NCI-H526 treated with DMSO at 0.1 percent for 48 hours (cell line): ENCODE results near the gene SHISA2.

ENCODE experiments used
- DNase-seq: peaks from one replicate; lab custom pipeline; 2025; lab: John Stamatoyannopoulos, UW

Gene SHISA2

DNA sequence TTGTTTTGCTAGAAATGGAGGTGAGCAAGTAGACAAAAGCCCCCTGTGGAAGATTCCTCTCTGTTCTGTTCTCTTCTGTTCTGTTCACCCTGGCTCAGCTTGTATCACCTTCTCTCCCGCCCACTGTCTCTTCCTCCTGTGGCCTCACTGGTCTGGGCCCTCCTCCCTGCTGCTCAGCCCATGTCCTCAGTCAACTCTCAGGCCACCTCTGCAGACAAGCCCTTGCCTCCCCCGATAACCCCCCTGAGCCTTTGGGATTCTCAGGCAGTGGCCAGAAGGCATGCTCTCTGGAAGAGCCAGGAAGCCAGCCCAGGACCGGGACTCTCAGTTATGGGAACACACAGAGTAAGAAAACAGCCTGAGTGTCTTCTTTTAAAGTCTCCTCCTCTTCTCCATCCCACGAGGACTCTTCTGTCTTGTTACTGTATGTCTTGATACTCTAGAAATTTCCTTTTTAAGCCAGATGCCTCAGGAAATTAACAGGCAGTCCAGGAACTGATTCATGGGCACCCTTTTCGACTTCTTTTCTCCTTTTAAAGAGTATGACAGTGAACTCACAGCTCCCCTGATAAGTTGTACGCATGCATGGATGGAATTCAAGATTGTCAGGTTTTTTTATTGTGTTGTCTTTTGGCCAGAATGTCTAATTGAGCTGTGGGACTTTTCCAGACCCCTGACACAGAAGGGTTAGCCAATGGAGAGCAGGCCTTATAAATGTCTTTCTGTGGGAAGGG lies 33.7 kb downstream of the SHISA2 start:
- no peak for DNase-seq

DNA sequence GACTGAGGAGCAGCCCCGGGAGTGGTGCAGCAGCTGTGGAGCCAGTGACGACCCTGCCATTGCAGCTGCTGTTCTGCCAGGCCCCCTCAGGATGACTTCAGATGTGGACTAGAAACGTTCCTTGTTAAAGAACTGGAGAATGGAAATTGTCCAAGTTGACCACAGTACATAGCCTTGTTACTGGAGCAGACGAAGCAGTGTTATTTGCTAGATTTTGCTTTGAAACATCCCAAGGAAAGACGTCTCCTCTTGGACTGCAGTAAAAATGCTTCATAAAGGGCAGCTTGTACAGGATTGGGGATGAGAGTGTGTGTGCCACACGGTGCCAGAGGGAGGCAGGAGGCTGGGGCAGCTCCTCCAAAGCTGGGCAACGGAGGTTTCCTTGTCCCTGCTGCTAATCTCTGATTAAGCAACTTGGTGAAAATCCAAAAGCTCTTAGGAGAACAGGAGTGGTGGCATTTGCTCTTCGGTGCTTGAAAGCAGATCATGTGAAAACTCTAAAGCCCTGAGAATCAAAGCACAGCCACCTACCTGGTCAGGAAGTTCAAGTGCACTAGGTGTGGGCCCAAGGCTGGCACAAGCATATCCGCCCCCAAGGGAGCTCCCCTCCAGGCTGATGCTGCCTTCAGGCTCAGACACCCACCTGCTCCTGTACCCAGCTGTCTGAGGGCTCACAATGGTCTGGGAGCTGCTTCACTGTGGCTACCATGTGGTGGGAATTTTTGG lies 34.5 kb downstream of the SHISA2 start:
- DNase-seq = no peak

DNA sequence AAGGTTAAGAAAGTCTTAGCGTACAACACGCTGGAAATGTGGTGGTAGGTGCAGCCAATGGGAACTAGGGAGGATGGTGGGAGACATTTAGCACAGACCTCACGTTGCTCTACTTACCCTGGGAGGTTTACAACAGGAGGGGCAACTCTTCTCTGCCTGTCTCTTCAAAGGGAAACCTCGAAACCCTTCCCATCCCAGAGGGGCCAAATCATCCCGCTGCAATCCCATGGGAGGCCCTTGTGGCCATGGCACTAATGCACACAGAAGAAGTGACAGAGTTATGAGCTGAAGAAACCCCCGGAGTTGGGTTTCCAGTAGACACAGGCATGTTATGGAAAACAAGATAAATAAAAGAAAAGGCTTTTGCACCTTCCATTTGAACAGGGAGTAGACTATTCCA lies 35.6 kb downstream of the SHISA2 start:
- no peak for DNase-seq

DNA sequence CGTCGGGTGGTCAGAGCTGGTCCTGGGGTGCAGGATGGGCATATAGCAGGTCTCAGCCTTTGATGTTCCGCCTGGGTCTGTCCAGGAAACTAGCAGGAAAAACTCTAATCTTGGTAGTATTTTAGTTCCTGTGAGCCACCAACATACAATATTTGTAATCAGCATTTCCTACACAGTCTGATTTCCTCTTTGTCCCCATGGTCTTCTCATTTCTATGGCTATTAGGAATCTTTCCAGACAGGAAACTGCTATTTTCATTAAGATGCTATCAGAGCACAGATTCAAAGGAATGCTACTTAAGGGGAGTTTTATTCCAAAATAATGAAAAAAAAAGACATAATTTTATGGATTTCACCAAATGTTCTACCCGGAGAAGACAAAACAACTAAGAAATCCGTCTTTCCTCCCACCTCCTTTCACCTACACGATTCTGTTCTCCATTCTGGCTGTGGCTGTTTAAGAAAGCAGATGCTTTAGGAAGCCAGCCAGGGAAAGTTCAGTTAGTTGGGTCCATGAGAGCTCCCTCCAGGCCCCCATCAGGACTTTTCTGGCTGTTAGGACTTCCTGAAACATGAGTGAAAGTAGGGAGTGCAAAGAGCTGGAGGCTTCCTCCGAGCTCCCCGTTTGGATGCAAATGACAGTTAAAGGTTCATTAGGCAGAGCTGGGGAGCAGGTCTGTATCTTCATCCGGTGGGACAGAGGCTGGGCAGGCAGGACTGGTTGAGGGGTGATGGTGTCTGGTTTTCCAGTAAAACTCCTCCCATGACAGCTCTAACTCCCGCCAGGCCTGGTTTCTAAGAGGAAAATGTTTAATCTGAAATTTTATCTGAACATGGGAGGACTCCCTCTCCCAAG lies 36.3 kb downstream of the SHISA2 start:
- peak; percentile 19 for DNase-seq

DNA sequence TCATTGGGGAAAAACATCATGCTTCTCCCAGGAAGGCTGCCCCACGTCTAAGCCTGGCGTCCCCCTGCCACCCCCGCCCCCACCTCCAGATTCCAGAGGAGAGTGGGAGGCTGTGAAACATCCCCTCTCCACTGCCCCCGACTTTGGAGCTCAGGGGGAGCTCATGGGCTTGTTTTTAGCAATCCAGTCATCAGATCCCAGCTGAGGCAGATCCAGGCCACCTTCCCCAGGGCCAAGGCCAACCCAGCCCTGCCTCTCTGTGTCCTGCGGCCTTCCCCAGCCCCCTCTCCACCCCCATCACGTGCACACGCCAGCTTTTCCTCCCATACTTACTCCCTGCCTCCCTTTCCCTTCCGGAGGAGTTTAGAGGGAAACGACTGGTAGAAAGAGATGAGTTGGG lies 38.8 kb downstream of the SHISA2 start:
- no peak for DNase-seq

DNA sequence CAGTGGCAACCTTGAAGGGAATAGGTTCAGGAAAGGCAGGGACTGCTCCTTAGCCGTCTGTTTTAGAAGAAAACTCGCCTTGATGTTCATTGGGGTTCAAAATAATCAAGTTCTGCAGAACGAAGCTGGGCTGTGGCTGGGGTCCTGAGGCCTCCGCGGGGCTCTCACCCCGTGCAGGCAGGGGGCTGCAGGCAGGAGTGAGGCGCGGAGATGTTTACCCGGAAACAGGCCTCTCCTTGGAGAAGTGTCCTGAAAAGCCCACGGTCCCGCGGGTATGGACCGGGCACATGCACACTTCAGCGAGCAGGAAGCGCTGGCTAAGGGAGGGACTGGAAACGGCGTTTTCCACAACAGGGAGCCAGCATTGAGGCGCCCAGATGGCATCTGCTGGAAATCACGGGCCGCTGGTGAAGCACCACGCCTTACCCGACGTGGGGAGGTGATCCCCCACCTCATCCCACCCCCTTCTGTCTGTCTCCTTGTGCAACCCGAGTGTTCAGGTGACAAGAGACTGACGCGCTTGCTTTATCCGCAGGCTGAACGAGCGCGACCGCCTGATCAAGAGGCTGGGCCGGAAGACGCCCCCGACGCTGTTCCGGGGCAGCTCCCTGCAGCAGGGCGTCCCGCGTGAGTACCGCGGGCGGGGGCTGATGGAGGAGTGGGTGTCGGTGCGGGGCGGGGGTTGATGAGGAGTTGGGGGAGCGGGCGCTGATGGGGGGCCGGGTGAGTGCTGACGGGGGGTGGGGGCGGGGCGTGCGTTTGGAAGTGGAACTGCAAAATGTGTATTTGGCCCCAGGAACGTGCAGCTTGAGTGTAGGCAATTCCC lies 39.6 kb downstream of the SHISA2 start:
- DNase-seq = no peak

DNA sequence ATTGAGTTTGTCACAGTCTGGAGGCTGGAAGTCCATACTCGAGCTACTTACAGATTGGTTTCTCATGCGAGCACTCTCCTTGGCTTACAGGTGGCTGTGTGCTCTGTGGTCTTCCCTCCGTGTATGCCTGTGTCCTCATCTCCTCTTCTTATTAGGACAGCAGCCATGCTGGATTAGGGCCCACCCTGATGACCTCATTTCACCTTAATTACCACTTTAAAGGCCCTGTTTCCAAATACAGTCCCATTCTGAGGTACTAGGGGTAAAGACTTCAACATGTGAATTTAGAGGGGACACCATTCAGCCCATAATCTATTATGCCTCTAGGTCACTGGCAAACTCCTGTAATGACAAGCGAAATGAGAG lies 40.6 kb downstream of the SHISA2 start:
- DNase-seq = no peak

DNA sequence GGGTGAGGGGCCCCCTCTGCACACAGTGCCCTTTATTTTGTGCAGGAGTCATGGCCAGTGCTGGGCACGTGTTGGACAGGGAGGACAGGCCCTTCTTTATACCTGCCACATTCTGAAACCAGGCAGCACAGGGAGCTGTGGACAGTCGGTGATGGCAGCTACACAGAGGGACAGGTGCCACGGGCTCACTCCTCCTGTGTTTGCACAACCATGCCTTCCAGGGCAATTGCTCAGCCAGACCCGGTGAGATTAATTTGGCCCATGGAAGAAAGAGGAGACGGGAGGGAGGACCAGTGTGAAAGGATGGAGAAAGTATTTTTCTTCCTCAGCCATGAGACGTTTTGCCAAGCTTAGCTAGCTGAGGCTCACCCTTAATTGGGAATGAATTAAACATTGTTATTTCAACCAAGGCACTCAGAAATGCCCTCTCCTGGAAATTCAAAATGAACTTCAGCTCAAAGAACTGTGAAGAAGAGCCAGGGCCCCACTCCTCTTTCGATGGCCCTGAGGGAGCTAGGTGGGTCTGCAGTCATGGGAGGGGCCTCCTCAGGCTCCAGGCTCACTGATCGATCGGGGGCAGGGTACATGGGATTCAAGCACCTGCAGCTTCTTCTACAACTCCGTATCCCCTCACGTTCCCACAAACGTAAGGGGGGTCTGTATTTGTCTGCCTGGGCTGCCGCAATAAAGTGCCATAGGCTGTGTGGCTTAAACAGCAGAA lies 41.2 kb downstream of the SHISA2 start:
- DNase-seq = no peak

DNA sequence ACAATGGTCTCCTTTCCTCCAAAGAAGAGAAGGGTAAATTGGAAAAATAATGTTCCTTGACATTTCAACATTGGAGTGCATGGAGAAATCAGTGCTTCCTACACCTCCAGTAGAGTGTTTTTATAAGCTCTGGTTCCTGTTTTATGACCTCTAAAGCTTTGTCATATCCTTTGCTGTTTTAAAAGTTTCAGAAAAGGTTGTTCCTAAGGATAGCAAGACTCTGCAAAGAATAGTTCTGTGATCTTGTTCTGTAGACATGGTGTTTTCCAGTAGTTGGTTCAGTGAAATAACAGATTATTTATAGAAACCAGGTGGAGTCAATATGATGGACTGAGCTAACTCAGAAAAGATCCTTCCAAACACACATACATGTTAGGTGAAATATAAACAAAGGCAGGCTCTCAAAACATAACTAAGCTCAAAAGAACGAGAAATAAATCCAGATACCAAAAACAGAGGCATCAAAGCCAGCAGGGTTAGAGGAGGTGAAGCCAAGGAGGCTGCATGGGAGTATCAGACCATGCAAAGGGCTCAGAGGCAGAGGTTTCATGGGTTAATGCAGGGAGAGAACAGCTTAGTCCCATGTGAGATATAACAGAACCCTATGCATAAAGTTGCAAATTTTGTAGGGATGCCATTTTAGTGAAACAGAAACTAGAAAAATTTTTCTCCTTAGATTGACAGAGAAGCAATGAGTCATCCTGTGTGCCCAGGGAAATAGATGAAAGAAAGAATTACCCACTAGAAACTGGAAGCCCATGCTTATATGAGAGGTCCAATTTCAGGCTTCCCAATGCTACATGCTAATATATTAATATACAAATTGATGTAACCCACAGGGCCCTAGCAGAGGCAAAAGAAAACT lies 44.3 kb downstream of the SHISA2 start:
- no peak for DNase-seq
